MM.1S (cell line): ENCODE data around the gene CPNE1.

Experiments
- DNase-seq: peaks from one replicate; pipeline ENCODE4 v3.0.0-alpha.2; 2015
- H2AFZ ChIP-seq: fragments of 300-600 bp; sonication (generic); 2 replicates; pipeline ENCODE4 v1.6.0; 2016; ENCODE audit warnings: antibody characterized with exemption, low read length
- H3F3A ChIP-seq: fragments of 300-600 bp; sonication (generic); 2 replicates; pipeline ENCODE4 v1.6.1; 2016; ENCODE audit warnings: mild to moderate bottlenecking, antibody characterized with exemption, low read length, moderate library complexity, mixed read lengths; ENCODE audit not compliant: insufficient read depth
- H3K27ac ChIP-seq: fragments of 300-600 bp; sonication (generic); 2 replicates; pipeline ENCODE4 v1.5.1; 2016; ENCODE audit warnings: mild to moderate bottlenecking, low read length
- H3K27me3 ChIP-seq: fragments of 300-600 bp; sonication (generic); replicated peaks from 2 replicates; pipeline ENCODE4 v1.6.0; 2016; ENCODE audit warnings: low read length; ENCODE audit not compliant: insufficient read depth
- H3K36me3 ChIP-seq: fragments of 300-600 bp; sonication (generic); replicated peaks from 2 replicates; pipeline ENCODE4 v1.6.1; 2016; ENCODE audit warnings: mild to moderate bottlenecking, low read length, mixed read lengths; ENCODE audit not compliant: insufficient read depth
- H3K4me1 ChIP-seq: fragments of 300-600 bp; sonication (generic); 2 replicates; pipeline ENCODE4 v1.6.1; 2016; ENCODE audit warnings: low read length, mixed read lengths
- H3K4me2 ChIP-seq: fragments of 300-600 bp; sonication (generic); 2 replicates; pipeline ENCODE4 v1.6.0; 2016; ENCODE audit warnings: low read depth, low read length
- H3K4me3 ChIP-seq: fragments of 300-600 bp; sonication (generic); 2 replicates; pipeline ENCODE4 v1.5.1; 2016; ENCODE audit warnings: low read length, mixed read lengths
- H3K79me2 ChIP-seq: fragments of 300-600 bp; sonication (generic); 2 replicates; pipeline ENCODE4 v1.6.1; 2016; ENCODE audit warnings: mixed run types, low read length, mixed read lengths
- H3K9ac ChIP-seq: fragments of 300-600 bp; sonication (generic); 2 replicates; pipeline ENCODE4 v1.6.1; 2016; ENCODE audit warnings: low read length, mixed read lengths
- H3K9me2 ChIP-seq: fragments of 300-600 bp; sonication (generic); replicated peaks from 2 replicates; pipeline ENCODE4 v1.6.1; 2016; ENCODE audit warnings: mild to moderate bottlenecking, low read length, mixed read lengths; ENCODE audit not compliant: insufficient read depth
- H3K9me3 ChIP-seq: fragments of 300-600 bp; sonication (generic); replicated peaks from 2 replicates; pipeline ENCODE4 v1.6.1; 2016; ENCODE audit warnings: mild to moderate bottlenecking, low read length, mixed read lengths; ENCODE audit not compliant: insufficient read depth
- H4K20me1 ChIP-seq: fragments of 300-600 bp; sonication (generic); 2 replicates; pipeline ENCODE4 v1.6.1; 2016; ENCODE audit warnings: mild to moderate bottlenecking, low read length, moderate library complexity, mixed read lengths; ENCODE audit not compliant: insufficient read depth
- EZH2 ChIP-seq: fragments of 300-600 bp; sonication (generic); optimal IDR thresholded peaks from 2 replicates; pipeline ENCODE3; 2017; ENCODE audit warnings: low read depth, mild to moderate bottlenecking, antibody characterized with exemption, low read length, mixed read lengths
- EZH2phosphoT487 ChIP-seq: fragments of 300-600 bp; sonication (generic); IDR thresholded peaks from 2 replicates; pipeline ENCODE4 v1.6.1; 2018; ENCODE audit warnings: antibody characterized with exemption, low read length
- TF ChIP-seq, protein P1 (sequence below): fragments of 300-600 bp; sonication (generic); IDR thresholded peaks from 2 replicates; pipeline ENCODE4 v1.5.1; 2016; ENCODE audit warnings: antibody characterized with exemption, low read length, mixed read lengths

CPNE1 gene

DNA sequence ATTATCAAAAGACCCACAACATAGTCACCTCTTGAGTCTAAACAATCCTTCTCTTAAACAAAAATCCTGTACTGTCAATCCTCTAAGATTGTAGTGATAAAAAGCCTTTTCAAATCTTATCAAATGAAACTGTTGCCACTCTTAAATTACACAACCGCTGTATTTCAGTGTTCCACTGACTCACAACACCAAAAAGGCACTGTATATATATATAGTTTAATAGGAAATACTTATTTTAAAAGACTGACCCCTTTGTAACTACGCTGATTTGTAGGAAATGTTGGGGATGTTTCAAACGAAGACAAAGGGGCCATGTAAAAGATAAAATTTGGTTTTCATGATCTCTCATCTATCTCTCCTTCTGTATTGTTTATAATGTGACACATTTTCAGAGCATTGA, 14.1 kb downstream of the CPNE1 start:
- no peaks in the 10 kb centered on the region for H3K9me3 ChIP-seq
- no peak overlapping the region for H3K4me2 ChIP-seq
- no peak overlapping the region for H2AFZ ChIP-seq
- no peaks in the 10 kb centered on the region for H3K9me2 ChIP-seq
- DNase-seq = no peak
- 0 out of 2 replicates have a peak, but pooled peaks cover 6% of the 10 kb centered on the region for H3F3A ChIP-seq
- H3K4me1 ChIP-seq = no peaks in the 10 kb centered on the region
- H3K27ac ChIP-seq = no peak overlapping the region
- TF ChIP-seq, protein P1, sequence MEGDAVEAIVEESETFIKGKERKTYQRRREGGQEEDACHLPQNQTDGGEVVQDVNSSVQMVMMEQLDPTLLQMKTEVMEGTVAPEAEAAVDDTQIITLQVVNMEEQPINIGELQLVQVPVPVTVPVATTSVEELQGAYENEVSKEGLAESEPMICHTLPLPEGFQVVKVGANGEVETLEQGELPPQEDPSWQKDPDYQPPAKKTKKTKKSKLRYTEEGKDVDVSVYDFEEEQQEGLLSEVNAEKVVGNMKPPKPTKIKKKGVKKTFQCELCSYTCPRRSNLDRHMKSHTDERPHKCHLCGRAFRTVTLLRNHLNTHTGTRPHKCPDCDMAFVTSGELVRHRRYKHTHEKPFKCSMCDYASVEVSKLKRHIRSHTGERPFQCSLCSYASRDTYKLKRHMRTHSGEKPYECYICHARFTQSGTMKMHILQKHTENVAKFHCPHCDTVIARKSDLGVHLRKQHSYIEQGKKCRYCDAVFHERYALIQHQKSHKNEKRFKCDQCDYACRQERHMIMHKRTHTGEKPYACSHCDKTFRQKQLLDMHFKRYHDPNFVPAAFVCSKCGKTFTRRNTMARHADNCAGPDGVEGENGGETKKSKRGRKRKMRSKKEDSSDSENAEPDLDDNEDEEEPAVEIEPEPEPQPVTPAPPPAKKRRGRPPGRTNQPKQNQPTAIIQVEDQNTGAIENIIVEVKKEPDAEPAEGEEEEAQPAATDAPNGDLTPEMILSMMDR = no peak
- TF ChIP-seq EZH2phosphoT487 (no peak), EZH2 (no peak)
- peaks cover 75% of the 10 kb centered on the region for H3K79me2 ChIP-seq
- H3K27me3 ChIP-seq = no peaks in the 10 kb centered on the region
- no peak overlapping the region for H3K9ac ChIP-seq
- peaks cover 26% of the 10 kb centered on the region for H3K36me3 ChIP-seq
- H3K4me3 ChIP-seq = no peak overlapping the region
- H4K20me1 ChIP-seq = peaks cover 24% of the 10 kb centered on the region

DNA sequence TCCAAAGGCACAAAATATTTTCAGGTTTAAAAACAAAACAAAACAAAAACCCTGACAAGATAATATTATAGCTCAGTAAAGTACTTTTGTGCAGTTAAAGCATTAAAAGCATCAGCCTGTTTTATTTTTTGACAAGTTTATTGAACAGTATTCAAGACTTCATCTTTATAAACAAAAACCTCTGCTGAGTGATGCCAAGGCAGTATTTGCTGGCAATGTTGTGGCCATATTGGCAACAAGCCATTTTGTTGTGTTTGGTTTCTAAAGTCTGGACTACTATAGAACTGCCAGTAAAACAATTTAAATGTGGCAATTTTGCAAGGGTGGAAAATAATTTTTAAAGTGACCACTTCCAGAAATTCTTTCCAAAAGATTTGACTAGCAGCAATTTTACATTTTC, 15.9 kb downstream of the CPNE1 start:
- peaks cover 11% of the 10 kb centered on the region for H3K36me3 ChIP-seq
- peaks cover 9% of the 10 kb centered on the region; the same call in 1 of the 2 replicates for H4K20me1 ChIP-seq
- 0 out of 2 replicates have a peak, but pooled peaks cover 6% of the 10 kb centered on the region for H3F3A ChIP-seq
- no peaks in the 10 kb centered on the region for H3K4me1 ChIP-seq
- TF ChIP-seq EZH2phosphoT487 = no peak
- TF ChIP-seq EZH2 = no peak
- TF ChIP-seq, protein P1 = no peak
- no peaks in the 10 kb centered on the region for H3K27me3 ChIP-seq
- no peaks in the 10 kb centered on the region for H3K9me2 ChIP-seq
- no peak overlapping the region for H3K4me3 ChIP-seq
- H3K4me2 ChIP-seq = no peak overlapping the region
- H3K27ac ChIP-seq = no peak overlapping the region
- no peak for DNase-seq
- H2AFZ ChIP-seq = no peak overlapping the region
- no peak overlapping the region for H3K9ac ChIP-seq
- H3K79me2 ChIP-seq = peaks cover 70% of the 10 kb centered on the region
- H3K9me3 ChIP-seq = no peaks in the 10 kb centered on the region

DNA sequence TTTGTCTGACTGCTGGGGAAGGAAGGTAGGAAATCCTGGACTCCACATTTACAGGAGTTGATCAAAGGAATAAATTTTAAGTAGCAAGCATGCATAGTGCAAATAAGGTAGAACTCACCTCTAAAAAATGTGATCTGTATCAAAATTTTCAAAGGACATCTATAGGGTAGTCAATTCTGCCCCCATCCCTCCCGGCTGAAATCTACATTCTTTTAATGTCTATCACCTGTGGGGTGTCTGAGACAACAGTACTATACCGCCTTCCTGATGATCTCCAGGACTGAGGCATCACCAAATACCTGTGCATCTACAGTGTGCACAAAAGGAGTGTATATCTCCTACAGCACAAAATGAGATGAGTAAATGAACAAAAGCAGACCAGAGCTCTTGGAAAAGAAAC, 19.9 kb downstream of the CPNE1 start:
- Histone ChIP-seq H3K27ac (no peak overlapping the region), H3K4me3 (no peak overlapping the region), H3K9me3 (no peaks in the 10 kb centered on the region), H3K27me3 (no peaks in the 10 kb centered on the region), H3F3A (no peaks in the 10 kb centered on the region), H3K36me3 (no peaks in the 10 kb centered on the region), H3K4me1 (no peaks in the 10 kb centered on the region), H3K9me2 (no peaks in the 10 kb centered on the region), H3K4me2 (no peak overlapping the region), H2AFZ (no peak overlapping the region), H3K9ac (no peak overlapping the region), H4K20me1 (no peaks in the 10 kb centered on the region), H3K79me2 (peaks cover 37% of the 10 kb centered on the region)
- TF ChIP-seq, protein P1 = no peak
- no peak for TF ChIP-seq EZH2phosphoT487
- no peak for TF ChIP-seq EZH2
- no peak for DNase-seq
